ENCODE results near the gene CYCS. TPM values are rescaled to one million over a fixed set of nuclear protein-coding genes. Genes with fewer than 3 reads are reported as not detected.

CYCS gene
- polyA plus RNA-seq, 2 of the 4 experiments (the other 2 are of a cell fraction): 235 to 304 TPM

Other genes starting within 250 kb of the CYCS start
- gene OSBPL3, start 145.1 kb downstream of the CYCS start, polyA plus RNA-seq (2011; rRNA removed): 17.4 and 17.8 TPM in 2 replicates
- gene OSBPL3, start 145.1 kb downstream of the CYCS start, polyA plus RNA-seq (2017; fragmentation: RNase III; extraction: RNeasy Plus Mini Kit Qiagen cat#74134 plus additional on column Dnase treatment): 10.9 to 13.0 TPM (median 13.0 TPM) in 3 replicates
- gene NPVF, start 103.2 kb upstream of the CYCS start, polyA plus RNA-seq (2011; rRNA removed): not detected in 2 replicates
- not detected in 3 replicates for gene NPVF, start 103.2 kb upstream of the CYCS start, polyA plus RNA-seq (2017; fragmentation: RNase III; extraction: RNeasy Plus Mini Kit Qiagen cat#74134 plus additional on column Dnase treatment)

All from A549 (cell line).